ENCODE results near the gene SHBG. TPM values are rescaled to one million over a fixed set of nuclear protein-coding genes. Genes with fewer than 3 reads are reported as not detected.
A peak's percentile ranks its signal among the peaks of the same experiment; 100 is the strongest.

SHBG gene
- total and polyA plus RNA-seq, 10 of the 15 experiments (the other 5 are each of a cell fraction or from before 2014, with no cell fraction given): not detected

- TF ChIP-seq ZNF384 (IDR thresholded peaks at IDR 0.05; ENCODE audit: borderline replicate concordance, low read depth, low read length): no peak
- TF ChIP-seq MAX (IDR thresholded peaks at IDR 0.05; ENCODE audit: low read depth, low read length): peak; percentile 89
- no peak; the same call in 1 of the 2 replicates for TF ChIP-seq LARP7 (IDR thresholded peaks at IDR 0.05)
- peak; percentile 62 for TF ChIP-seq RELA (IDR thresholded peaks at IDR 0.05; ENCODE audit: borderline replicate concordance, partially characterized antibody)
- peak; percentile 93 for TF ChIP-seq E2F8 (IDR thresholded peaks at IDR 0.05; ENCODE audit: low read depth, partially characterized antibody)
- TF ChIP-seq HSF1 (IDR thresholded peaks at IDR 0.05; ENCODE audit: low read depth, low read length): peak; percentile 46; the same call in 1 of the 2 replicates
- 0 out of 2 replicates have a peak, but pooled peaks have one; percentile 10 for TF ChIP-seq HDGF (IDR thresholded peaks at IDR 0.05)
- TF ChIP-seq NRF1 (conservative IDR thresholded peaks at IDR 0.05; ENCODE audit: low read depth, low read length): peak; percentile 85
- TF ChIP-seq CUX1 (IDR thresholded peaks at IDR 0.05; ENCODE audit: insufficient replicate concordance, low read depth, low read length): no peak
- no peak for TF ChIP-seq ELK1 (IDR thresholded peaks at IDR 0.05; ENCODE audit: low read depth, low read length)
- peak; percentile 60; the same call in 1 of the 2 replicates for TF ChIP-seq RAD51 (IDR thresholded peaks at IDR 0.05)
- peak; percentile 71 for TF ChIP-seq ATF7 (IDR thresholded peaks at IDR 0.05; ENCODE audit: low read depth)
- peak; percentile 66 for TF ChIP-seq BCL3 (IDR thresholded peaks at IDR 0.05; ENCODE audit: borderline replicate concordance, insufficient read depth, low read depth, low read length, poor library complexity, severe bottlenecking)
- TF ChIP-seq NBN (IDR thresholded peaks at IDR 0.05): peak; percentile 97
- peak in 1 of 2 experiments; percentile 15; a peak in 1 of 4 replicates for TF ChIP-seq ETV6 (conservative IDR thresholded peaks at IDR 0.05 in 1 of 2, IDR thresholded peaks at IDR 0.05 in 1 of 2; ENCODE audit: borderline replicate concordance in 1 of 2, low read depth in 1 of 2)
These were observed 46.5 kb upstream of the SHBG start, which contains the start of gene MPDU1 (continued) for GRCh38 chr17:7583253-7584109.
